GM12872 (cell line): Measurements from ENCODE around the gene NSUN2.

Source experiments
- CTCF ChIP-seq: IDR thresholded peaks from 3 replicates; pipeline ENCODE4 v1.5.1; 2011; ENCODE audit warnings: low read depth, mild to moderate bottlenecking, low read length, moderate library complexity; ENCODE audit not compliant: insufficient read depth

Gene NSUN2

DNA sequence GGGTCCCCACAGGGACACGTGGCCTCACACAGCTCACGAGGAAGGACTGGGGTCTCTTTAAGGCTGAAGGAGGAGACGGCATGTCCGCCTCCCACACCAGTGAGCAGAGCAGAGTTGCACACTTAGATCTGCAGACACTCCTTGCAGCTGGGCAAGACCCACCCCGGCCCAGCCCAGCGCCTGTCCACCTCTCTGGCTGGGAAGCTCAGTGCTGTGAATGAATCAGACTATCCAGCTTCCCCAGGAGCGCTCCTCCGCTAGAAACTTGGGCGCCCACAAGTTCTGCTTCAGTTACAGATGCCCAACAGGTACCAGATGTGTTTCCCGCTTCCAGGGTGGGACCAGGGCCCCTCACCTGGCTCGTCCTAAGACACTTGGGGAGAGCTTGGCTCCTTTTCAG lies 78.9 kb downstream of the NSUN2 start:
- no peak for TF ChIP-seq CTCF

DNA sequence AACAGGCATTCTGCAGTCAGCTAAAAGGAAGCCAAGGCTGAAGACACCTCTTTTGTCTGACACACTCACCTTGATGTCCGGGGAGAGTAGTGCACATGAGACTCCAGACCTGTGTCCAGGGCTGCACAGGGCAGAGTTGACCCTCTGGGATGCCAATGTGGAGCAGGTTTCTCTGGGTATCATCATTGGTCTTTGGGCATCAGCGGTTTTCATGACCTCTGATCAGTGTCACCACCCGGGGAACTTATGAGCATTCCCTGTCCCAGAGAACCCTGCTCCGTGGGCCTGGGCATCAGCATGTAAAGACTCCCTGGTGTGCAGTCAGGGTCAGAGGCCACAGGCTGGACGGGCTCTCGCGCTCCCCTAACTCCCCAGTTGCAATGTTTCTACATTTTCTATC lies 80.2 kb downstream of the NSUN2 start:
- no peak for TF ChIP-seq CTCF

DNA sequence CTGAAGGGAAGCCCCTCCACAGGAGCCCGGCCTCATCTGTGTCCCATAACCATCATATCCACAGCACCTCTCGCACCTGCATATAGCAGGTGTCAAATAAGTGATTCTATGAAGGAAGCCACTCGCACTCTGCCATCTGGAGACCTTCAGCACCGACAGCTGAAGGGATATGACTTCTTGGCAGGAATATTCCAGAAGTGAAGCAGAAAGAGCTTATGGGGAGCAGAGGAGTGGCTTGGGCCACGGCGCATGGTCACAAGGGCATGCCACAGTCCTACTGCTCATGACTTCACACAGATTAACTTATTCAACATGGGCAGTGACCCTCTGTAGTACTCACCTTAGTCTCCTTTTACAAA lies 80.9 kb downstream of the NSUN2 start:
- no peak for TF ChIP-seq CTCF

- no peak for TF ChIP-seq CTCF
Measured at GRCh38 chr5:6551287-6551954, 81.4 kb downstream of the NSUN2 start.

DNA sequence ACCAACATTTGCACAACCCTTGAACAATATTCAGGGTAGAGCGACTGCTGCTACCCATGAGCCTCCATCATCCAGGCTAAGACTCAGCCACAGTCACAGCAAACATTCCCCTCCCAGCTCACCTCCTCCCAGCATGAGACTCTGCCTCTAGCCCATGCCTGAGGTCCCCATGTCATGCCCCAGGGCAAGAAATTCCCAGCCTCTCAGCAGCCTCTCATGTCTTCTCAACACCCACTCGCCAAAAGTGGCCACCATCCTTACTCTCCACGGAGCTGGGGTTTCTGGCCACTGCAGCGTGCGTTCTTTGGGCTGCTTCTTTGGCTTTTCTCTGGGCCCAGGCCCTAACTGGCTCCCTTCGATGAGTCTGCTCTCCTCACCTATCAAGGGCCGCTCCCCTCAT lies 82.2 kb downstream of the NSUN2 start:
- TF ChIP-seq CTCF: no peak
